Muscle of leg (tissue), 11 donors: Measurements from ENCODE around the gene CELF2. TPM values are rescaled to one million over a fixed set of nuclear protein-coding genes. Genes with fewer than 3 reads are reported as not detected.
"Not testable (repeated sequence)": the region's sequence is repeated elsewhere in the genome, so short reads cannot be mapped to it uniquely, and the experiment has no call there.

ENCODE experiments used
- DNase-seq: peaks from one replicate; pipeline ENCODE4 v3.0.0; 2013
- H3K27ac ChIP-seq: one replicate; pipeline ENCODE4 v1.5.1; 2013; ENCODE audit warnings: mild to moderate bottlenecking, low read length, control low read depth
- H3K27me3 ChIP-seq: one replicate; pipeline ENCODE4 v1.6.1; 2013; ENCODE audit warnings: low read length; ENCODE audit not compliant: control insufficient read depth, insufficient read depth
- H3K36me3 ChIP-seq: one replicate; pipeline ENCODE4 v1.6.1; 2013; ENCODE audit warnings: low read length; ENCODE audit not compliant: control insufficient read depth, insufficient read depth
- H3K4me1 ChIP-seq: one replicate; pipeline ENCODE4 v1.6.1; 2013; ENCODE audit warnings: low read length; ENCODE audit not compliant: control insufficient read depth, insufficient read depth
- H3K4me3 ChIP-seq: one replicate; pipeline ENCODE4 v1.5.1; 2013; ENCODE audit warnings: low read length, control low read depth
- H3K9me3 ChIP-seq: replicated peaks from 2 replicates; pipeline ENCODE4 v1.6.1; 2013; ENCODE audit warnings: low read depth, low read length; ENCODE audit not compliant: control insufficient read depth
- WGBS: methylation state at CpG from one replicate; pipeline ENCODE4 v1.1.5; 2013; ENCODE audit warnings: missing lambda C conversion rate; ENCODE audit not compliant: insufficient coverage; 5-methylcytosine and 5-hydroxymethylcytosine counted together
- polyA plus RNA-seq, 8 donors: library from polyadenylated mRNA; unstranded; fragments of 120-200 nt; gene quantifications; one replicate each; pipeline versions ENCODE4 v1.2.1 to v1.2.3, GENCODE V29; 2013; ENCODE audit warnings: inconsistent platforms in 1 of 8, low replicate concordance in 1 of 8; ENCODE audit not compliant: insufficient read length in 8 of 8, insufficient read depth in 1 of 8
- total RNA-seq: library from RNA; stranded (reverse); fragments of 120-200 nt; gene quantifications from one replicate; pipeline ENCODE4 v1.2.4, GENCODE V29; 2013

CELF2 gene
- total and polyA plus RNA-seq, 9 donors = 37.2 to 80.8 (median 65.8) TPM

DNA sequence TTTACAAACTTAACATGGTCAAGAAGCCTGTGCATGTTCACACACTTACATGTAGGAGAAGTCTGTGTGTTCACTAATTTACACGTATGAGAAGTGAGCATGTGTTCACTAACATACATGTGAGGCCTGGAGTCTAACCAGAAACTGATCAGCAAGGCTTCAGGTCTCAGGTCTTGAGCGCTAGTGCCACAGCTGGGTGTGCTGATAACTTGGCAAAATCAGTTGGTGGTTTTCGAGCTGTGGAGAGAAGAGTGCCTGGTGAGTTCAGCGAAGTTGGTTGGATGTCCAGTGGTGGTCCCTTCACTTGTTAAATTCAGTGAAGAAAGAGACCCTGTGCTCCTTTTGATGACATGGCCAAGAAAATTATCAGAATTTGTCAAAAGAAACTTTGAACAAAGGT lies 98.7 kb downstream of the CELF2 start:
- Histone ChIP-seq H3K4me3 (no peak overlapping the region), H3K27ac (no peak overlapping the region), H3K36me3 (no peaks in the 10 kb centered on the region), H3K9me3 (no peaks in the 10 kb centered on the region), H3K4me1 (peaks cover 2% of the 10 kb centered on the region), H3K27me3 (no peaks in the 10 kb centered on the region)
- DNase-seq = no peak
- WGBS = 96% methylated on average over 4 of the region's 4 CpGs

DNA sequence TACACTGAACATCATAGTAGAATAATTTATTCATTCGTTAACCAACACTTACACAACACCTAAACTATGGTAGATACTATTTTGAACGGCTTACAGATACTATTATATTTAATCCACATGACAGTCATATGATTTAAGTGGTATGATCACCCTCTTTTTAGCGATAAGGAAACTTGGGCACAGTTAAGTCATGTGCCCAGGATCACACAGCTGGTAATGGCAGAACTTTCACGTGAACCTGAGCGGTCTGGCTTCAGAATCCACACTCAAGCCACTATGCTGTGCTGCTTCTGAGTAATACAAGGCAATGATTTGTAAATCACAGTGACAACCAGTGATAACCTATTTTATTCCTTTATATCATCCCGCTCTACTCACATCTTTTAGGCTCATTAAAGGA lies 99.1 kb downstream of the CELF2 start:
- peaks cover 2% of the 10 kb centered on the region for H3K4me1 ChIP-seq
- DNase-seq = no peak
- no peak overlapping the region for H3K4me3 ChIP-seq
- no peaks in the 10 kb centered on the region for H3K36me3 ChIP-seq
- WGBS = 94% methylated on average over 2 of the region's 6 CpGs
- H3K9me3 ChIP-seq = no peaks in the 10 kb centered on the region
- no peaks in the 10 kb centered on the region for H3K27me3 ChIP-seq
- H3K27ac ChIP-seq = no peak overlapping the region

DNA sequence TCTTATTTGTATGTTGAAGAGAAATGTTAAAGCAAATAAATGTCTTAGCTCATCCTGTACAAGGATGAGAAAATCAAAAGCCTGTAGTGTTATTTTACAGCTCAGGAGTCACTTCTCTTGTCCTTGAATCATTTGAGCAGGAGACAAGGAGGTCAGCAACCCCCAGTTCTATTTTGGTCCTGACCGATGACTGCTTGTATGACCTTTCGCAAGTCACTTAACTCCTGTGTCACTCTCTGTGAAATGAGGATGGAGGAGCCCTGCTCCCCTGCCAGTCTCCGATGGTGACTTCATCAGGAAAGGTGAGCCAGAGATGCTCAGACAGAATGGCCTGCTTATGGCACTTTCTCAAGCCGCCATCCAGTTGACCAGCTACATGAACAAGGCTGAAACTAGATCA lies 101.0 kb downstream of the CELF2 start:
- no peaks in the 10 kb centered on the region for H3K36me3 ChIP-seq
- no peak for DNase-seq
- no peak overlapping the region for H3K27ac ChIP-seq
- H3K4me1 ChIP-seq = peaks cover 2% of the 10 kb centered on the region
- H3K27me3 ChIP-seq = no peaks in the 10 kb centered on the region
- whole genome bisulfite sequencing = 98% methylated on average over 4 of the region's 4 CpGs
- no peaks in the 10 kb centered on the region for H3K9me3 ChIP-seq
- H3K4me3 ChIP-seq = no peak overlapping the region

DNA sequence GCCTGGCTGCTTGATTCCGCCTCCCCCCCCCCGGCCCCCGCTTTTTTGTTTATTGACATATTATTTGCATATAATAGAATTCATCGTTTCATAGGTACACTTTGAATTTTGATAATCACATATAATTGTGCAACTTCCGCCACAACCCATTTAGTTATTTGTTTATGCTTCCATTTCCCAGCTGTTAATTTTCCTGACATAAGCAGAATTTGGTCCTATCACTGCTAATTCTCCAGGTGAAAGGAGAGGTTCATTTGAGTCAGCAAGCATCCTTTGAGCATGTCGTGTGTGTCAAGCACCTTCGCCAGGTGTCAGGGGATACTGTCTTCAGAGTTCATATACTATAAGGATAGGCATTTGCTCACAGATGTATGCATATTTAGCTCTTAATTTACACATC lies 102.2 kb downstream of the CELF2 start:
- H3K9me3 ChIP-seq = no peaks in the 10 kb centered on the region
- H3K27ac ChIP-seq = no peak overlapping the region
- H3K27me3 ChIP-seq = no peaks in the 10 kb centered on the region
- no peak overlapping the region for H3K4me3 ChIP-seq
- H3K36me3 ChIP-seq = no peaks in the 10 kb centered on the region
- no peak for DNase-seq
- no CpG with 5 or more reads among the region's 7 CpGs for WGBS
- H3K4me1 ChIP-seq = peaks cover 2% of the 10 kb centered on the region

DNA sequence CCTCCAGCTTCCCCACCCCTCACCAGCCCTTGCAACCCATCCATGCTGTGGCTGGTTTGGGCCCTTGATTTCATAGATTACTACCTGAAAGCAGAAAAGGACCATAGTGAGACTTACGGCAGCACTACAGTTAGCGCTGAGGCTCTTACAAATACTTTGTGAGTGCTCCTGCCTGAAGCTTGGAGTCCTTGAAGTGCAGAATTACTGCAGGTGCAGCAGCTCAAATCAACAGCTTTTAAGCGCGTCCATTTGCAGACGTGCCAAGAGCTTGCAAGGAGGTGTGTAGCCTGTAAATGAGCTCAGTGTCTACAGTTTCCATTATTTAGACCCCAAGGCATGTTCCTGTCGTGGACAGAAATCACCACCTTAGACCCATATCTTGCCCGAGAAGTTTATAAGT lies 103.0 kb downstream of the CELF2 start:
- no peak overlapping the region for H3K27ac ChIP-seq
- 98% methylated on average over 3 of the region's 7 CpGs for WGBS

DNA sequence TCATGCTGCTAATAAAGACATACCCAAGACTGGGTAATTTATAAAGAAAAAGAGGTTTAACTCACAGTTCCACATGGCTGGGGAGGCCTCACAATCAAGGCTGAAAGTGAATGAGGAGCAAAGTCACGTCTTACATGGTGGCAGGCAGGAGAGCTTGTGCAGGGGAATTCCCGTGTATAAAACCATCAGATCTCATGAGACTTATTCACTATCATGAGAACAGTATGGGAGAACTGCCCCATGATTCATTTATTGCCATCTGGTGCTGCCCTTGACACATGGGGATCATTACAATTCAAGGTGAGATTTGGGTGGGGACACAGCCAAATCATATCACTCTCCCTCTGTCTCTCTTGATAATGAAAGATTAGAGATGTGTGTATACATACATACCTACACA lies 106.2 kb downstream of the CELF2 start:
- not testable (repeated sequence) for H3K9me3 ChIP-seq, H3K4me1 ChIP-seq, H3K36me3 ChIP-seq, H3K27ac ChIP-seq, DNase-seq, H3K4me3 ChIP-seq, H3K27me3 ChIP-seq
- 73% methylated on average over 2 of the region's 2 CpGs for WGBS

More for the DNA sequence above, 103.0 kb downstream of the CELF2 start:
- Histone ChIP-seq H3K4me3 (no peak overlapping the region), H3K36me3 (no peaks in the 10 kb centered on the region), H3K27me3 (no peaks in the 10 kb centered on the region), H3K4me1 (peaks cover 2% of the 10 kb centered on the region), H3K9me3 (no peaks in the 10 kb centered on the region)
- no peak for DNase-seq

DNA sequence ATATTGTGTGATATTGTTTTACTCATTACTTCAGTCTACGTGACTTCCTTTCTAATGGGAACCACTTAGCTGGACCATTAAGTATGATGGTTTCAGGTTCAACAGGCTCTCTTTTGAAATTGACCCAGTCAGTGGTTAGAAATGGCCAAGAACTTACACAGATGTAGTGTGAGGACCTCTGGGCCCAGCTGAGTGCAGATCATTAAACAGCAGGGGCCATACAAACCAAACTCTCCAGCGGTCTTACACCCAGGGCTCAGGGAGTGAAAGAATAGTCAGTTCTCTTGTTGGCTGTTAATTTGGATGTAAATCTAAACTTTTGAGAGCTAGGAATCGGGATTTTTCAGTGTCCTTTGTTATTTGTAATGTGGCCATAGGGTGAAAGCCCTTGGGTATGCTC lies 107.3 kb downstream of the CELF2 start:
- Histone ChIP-seq H3K36me3 (no peaks in the 10 kb centered on the region), H3K4me3 (no peak overlapping the region), H3K4me1 (peaks cover 2% of the 10 kb centered on the region), H3K9me3 (no peaks in the 10 kb centered on the region), H3K27me3 (no peaks in the 10 kb centered on the region), H3K27ac (no peak overlapping the region)
- WGBS = 100% methylated on average over 1 of the region's 3 CpGs
- no peak for DNase-seq

DNA sequence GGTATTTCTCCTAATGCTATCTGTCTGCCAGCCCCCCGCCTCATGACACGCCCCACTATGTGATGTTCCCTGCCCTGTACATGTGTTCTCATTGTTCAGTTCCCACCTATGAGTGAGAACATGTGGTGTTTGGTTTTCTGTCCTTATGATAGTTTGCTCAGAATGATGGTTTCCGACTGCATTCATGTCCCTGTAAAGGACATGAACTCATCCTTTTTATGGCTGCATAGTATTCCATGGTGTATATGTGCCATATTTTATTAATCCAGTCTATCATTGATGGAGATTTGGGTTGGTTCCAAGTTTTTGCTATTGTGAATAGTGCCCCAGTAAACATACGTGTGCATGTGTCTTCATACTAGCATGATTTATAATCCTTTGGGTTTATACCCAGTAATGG lies 109.3 kb downstream of the CELF2 start:
- not testable (repeated sequence) for H3K9me3 ChIP-seq, H3K4me3 ChIP-seq, H3K4me1 ChIP-seq, H3K27me3 ChIP-seq, H3K27ac ChIP-seq, DNase-seq, H3K36me3 ChIP-seq
- no CpG with 5 or more reads among the region's 4 CpGs for WGBS

DNA sequence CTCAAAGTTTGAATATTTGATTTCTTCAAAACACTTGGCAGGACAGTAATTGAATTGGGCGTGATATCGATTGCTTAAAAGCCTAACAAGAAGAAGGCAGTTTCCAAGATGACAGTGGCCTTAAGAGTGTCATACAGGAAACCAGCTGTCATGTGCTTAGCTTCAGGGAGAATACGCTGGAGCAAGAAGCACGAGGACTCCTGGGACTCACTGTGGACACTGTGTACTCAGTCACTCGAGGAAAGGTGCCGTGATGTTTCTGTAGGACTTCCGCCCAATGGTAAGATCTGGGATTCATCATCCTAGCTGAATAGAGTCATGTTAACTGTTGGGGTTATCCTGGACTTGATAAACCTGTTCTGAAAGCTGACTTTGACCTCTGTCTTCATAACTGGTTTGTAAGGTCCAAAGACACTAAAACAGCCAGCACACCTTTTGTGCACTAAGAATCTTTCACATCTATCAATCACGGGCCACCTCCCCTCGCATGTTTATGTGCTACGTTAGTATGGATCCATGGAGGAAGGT lies 113.5 kb downstream of the CELF2 start:
- Histone ChIP-seq H3K27ac (no peak overlapping the region), H3K9me3 (no peaks in the 10 kb centered on the region), H3K36me3 (peaks cover 2% of the 10 kb centered on the region), H3K4me1 (no peaks in the 10 kb centered on the region), H3K4me3 (no peak overlapping the region), H3K27me3 (no peaks in the 10 kb centered on the region)
- no peak for DNase-seq
- 86% methylated on average over 6 of the region's 10 CpGs for WGBS

DNA sequence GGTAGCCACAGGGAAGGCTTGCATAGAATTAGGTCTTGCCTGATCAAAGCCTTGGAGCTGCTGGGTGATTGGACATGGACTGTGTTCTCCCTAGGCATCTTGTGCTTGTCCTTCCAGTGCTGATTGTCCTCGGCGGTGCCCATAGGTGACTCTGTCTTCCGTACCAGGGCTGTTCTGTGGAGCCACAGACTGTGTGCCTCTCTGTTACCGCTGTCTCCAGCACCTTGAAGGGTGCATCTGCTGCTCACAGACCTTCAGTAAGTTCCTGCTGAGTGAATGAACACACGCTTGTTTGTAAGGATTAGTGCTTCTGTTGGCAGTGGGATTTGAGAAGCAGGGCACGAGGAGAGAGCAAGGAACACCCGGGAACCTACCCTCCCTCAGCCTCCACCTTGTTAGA lies 116.7 kb downstream of the CELF2 start:
- H3K27ac ChIP-seq = no peak overlapping the region
- H3K36me3 ChIP-seq = peaks cover 2% of the 10 kb centered on the region
- H3K9me3 ChIP-seq = no peaks in the 10 kb centered on the region
- H3K4me1 ChIP-seq = no peaks in the 10 kb centered on the region
- WGBS = 93% methylated on average over 3 of the region's 7 CpGs
- H3K4me3 ChIP-seq = no peak overlapping the region
- DNase-seq = no peak
- no peaks in the 10 kb centered on the region for H3K27me3 ChIP-seq

DNA sequence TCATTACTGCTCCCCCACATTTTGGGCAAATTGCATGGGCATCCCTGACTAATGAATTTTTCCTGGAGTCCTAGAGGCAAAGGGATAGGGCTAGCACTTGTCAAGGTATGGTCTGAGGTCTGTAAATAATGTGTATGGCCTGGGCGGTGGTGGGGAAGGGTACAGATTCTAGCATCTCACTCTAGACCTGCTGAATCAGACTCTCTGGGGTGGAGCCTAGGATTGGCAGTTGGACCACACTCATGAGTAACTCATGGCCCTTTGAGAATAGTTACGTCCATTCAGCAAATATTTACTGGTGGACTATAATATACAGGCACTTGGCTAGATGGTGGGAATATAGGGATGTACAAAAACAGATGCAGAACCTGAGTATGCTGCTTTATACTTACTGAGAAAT lies 118.0 kb downstream of the CELF2 start:
- peaks cover 2% of the 10 kb centered on the region for H3K36me3 ChIP-seq
- no peaks in the 10 kb centered on the region for H3K27me3 ChIP-seq
- no peaks in the 10 kb centered on the region for H3K9me3 ChIP-seq
- WGBS = 83% methylated on average over 1 of the region's 2 CpGs
- no peak overlapping the region for H3K27ac ChIP-seq
- H3K4me3 ChIP-seq = no peak overlapping the region
- peak; percentile 35 for DNase-seq
- H3K4me1 ChIP-seq = no peaks in the 10 kb centered on the region
